ENCODE results near the gene KCNJ3.

DNA sequence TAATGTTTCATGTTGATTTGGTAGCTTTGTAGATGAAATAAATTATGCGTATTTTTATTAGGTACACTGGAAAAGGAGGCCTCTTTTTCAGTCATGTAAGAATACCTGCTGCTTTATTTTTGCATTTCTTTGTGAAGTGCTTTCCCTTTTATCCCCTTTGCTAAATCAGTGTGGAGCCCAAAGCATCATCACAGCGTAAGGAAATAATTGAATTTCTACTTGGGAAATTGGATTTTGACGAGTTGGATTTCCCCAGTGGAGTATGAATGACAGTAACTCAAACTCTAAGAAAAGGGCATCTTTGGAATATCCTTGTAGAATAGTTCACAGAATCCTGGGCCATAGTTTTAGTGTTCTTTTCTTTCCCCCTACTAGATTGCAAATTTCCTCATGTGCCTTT, 97.2 kb downstream of the KCNJ3 start:
- TF ChIP-seq POLR2A (IDR thresholded peaks at IDR 0.05) (no peak), EP300 (IDR thresholded peaks at IDR 0.05) (no peak)
- TF ChIP-seq, protein P1, sequence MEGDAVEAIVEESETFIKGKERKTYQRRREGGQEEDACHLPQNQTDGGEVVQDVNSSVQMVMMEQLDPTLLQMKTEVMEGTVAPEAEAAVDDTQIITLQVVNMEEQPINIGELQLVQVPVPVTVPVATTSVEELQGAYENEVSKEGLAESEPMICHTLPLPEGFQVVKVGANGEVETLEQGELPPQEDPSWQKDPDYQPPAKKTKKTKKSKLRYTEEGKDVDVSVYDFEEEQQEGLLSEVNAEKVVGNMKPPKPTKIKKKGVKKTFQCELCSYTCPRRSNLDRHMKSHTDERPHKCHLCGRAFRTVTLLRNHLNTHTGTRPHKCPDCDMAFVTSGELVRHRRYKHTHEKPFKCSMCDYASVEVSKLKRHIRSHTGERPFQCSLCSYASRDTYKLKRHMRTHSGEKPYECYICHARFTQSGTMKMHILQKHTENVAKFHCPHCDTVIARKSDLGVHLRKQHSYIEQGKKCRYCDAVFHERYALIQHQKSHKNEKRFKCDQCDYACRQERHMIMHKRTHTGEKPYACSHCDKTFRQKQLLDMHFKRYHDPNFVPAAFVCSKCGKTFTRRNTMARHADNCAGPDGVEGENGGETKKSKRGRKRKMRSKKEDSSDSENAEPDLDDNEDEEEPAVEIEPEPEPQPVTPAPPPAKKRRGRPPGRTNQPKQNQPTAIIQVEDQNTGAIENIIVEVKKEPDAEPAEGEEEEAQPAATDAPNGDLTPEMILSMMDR (IDR thresholded peaks at IDR 0.05), result no peak

Measured in tibial nerve (tissue), 4 donors.